ENCODE results near the gene ATF7IP. TPM values are rescaled to one million over a fixed set of nuclear protein-coding genes. Genes with fewer than 3 reads are reported as not detected.
A peak's percentile ranks its signal among the peaks of the same experiment; 100 is the strongest.
"Not testable (repeated sequence)": the region's sequence is repeated elsewhere in the genome, so short reads cannot be mapped to it uniquely, and the experiment has no call there.

ATF7IP gene
- total RNA-seq, 1 experiment from 2014 or later: 32.0 TPM

DNA sequence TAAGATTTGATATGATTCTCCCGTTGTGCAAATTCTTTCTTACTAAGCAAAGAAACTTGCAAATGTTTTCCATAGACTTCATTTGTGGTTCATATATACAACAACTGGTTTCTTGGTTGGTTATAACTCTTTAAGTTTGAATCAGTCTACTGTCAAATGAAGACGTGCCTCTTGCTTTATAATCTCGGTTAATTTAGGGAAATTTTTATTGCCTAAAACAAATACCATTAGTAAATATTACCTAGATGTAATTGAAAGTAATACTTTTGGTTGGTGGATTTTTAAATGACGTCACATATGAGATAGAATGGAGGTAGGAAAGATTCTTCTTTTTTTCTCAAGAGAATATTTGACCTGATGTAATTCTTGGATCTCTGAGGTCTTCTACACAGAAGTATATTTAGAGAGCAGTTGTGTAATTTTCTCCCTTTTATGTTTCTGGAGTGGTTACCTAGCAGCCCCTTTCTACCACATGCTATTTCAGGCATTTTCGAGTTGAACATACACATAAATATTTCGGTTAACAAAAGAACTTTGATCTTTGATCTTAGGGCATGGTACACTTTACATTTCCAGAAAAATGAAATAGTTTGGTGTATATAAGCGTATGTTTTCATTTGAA is 1.7 kb downstream of the ATF7IP start:
- peak; percentile 45 for DNase-seq (ENCODE audit: low read depth)
- in situ Hi-C loops (cut with HindIII; ENCODE audit: low pct_unique_long_range_greater_than_20kb, low sequenced_read_pairs): no loop called here

DNA sequence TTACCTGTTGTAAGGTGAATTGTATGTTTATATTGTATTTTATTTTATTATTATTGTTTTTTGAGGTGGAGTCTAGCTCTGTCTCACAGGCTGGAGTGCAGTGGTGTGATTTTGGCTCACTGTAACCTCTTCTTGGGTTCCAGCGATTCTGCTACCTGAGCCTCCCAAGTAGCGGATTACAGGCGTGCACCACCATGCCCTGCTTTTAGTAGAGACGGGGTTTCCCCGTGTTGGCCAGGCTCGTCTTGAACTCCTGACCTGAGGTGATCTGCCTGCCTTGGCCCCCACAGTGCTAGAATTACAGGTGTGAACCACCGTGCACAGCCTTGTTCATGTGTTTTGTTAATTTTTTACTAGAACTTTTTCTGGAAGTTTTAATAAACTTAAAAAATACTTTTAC is 3.8 kb downstream of the ATF7IP start:
- in situ Hi-C loops (cut with HindIII; ENCODE audit: low pct_unique_long_range_greater_than_20kb, low sequenced_read_pairs): no loop called here
- DNase-seq (ENCODE audit: low read depth): no peak

DNA sequence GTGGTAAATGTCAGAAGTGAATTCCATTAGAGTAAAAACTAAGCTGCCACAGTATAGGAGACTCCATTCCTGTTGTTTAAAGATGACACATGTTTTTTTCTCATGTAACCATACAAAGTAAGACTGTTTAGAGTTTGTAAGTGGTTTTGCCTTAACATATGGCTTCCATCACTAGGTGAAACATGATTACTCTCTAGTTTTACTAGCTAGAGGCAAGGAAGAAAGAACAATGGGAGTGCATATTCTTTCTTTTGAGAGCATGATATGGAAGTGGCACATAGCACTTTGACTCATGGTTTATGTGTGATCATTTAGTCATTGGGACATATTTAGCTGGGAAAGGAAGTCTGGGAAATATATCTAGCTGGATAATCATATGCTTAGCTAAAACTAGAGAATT is 7.7 kb downstream of the ATF7IP start:
- in situ Hi-C loops (cut with HindIII; ENCODE audit: low pct_unique_long_range_greater_than_20kb, low sequenced_read_pairs): no loop called here

DNA sequence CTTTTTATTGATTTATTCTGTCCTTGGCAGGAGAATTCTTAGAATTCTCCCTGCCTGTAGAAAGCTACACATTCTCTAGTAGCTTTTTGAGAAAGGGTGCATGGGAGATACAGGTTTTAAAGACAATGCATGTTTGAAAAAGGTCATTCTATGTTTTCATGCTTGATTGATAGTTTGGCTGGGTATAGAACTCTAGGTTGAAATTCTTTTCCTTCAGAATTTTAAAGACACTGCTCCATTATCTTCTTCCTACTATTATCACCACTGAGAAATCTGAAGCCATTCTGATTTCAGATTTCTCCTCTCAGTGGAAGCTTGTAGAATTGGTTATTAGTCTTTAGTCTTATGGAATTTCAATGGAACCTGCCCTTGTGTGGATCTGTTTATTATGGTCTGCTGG is 14.0 kb downstream of the ATF7IP start:
- in situ Hi-C loops (cut with HindIII; ENCODE audit: low pct_unique_long_range_greater_than_20kb, low sequenced_read_pairs): no loop called here
- no peak for DNase-seq (ENCODE audit: low read depth)

More for the DNA sequence above, 7.7 kb downstream of the ATF7IP start:
- no peak for DNase-seq (ENCODE audit: low read depth)

DNA sequence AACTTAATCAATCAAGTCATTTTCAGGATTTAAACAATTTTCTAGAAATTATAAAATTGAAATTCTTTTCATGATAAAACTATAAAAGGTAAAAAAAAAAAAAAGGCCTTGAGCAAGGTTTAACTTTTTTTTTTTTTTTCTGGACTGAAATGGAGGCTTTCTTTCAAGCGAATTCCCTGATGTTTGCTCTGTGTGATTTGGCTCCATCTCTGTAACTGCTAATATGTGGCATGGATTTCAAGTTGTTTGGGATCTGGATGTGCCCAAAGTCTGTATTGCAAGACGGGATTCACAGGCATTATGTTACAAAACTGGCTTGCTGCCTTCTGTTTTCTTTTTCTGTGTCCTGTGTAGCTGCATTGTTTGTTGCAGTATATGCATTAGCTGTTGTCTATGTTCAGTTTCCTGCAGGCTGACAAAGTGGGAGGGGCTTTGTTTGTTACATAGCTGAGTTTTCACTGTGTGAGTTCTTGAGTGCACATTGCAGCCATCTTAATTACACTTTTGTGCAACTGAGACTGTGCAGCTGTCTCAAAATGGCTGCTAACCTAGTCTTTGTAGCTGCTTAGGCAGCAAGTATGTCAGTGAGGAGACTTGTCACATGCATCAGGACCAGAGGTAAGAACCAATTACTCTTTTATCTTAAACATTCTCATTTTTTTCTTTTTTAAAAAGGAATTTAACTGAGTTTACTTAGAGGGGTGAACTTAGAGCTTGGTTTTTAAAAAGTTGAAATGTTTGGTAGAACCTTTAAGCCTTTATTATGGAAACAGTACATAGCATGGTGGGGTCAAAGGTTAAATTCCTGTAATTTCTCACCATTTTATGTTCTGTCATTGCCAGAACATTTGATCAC is 19.5 kb downstream of the ATF7IP start:
- DNase-seq (ENCODE audit: low read depth): peak; percentile 91
- in situ Hi-C loops (cut with HindIII; ENCODE audit: low pct_unique_long_range_greater_than_20kb, low sequenced_read_pairs): no loop called here

DNA sequence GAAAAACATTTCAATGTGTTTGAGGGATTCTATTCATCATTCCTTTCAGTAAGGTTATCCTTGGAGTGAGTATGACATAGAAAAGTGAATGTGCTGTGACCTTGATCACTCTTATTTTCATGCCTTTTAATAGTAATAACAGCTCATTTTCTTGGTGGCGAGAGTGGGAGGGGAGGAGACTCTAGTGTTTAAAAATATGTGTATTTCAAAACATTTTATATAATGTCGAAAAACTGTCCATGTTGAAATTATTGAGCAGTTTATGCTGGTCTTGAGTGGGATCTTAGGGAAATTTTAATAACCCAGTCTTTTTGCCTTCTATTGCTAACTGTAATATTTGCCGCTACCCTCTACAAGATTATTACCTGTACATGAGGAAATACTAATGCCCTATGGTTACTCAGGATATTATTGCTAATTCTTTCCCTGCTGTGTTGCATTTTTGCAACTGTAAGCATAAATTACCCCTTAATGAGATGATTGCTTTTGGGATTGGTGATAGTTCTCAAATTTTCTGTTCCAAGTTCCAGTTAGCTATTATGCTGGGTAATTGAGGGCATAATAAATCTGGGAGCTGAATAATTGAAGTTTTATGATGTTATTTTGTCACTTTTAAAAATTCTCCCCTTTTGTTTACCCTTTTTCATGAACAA is 21.9 kb downstream of the ATF7IP start:
- in situ Hi-C loops (cut with HindIII; ENCODE audit: low pct_unique_long_range_greater_than_20kb, low sequenced_read_pairs): no loop called here
- DNase-seq (ENCODE audit: low read depth): no peak

DNA sequence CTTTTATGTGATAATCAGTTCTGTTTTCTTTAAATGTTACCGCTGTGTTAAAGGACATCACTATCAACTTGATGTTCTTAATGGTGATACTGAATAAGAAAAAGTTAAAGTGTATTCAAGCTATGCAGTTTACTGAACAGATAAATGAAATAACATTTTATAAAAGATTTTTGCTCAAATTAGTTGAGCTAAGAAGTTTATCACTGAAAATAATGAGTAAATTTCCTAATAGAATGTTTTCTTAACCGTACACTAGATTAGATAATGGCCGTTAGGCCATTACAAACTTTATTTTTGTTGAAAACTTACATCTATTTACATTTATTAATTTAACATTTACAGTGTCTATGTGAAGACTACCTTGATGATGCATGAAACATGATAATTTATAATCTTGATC is 25.0 kb downstream of the ATF7IP start:
- in situ Hi-C loops (cut with HindIII; ENCODE audit: low pct_unique_long_range_greater_than_20kb, low sequenced_read_pairs): no loop called here

DNA sequence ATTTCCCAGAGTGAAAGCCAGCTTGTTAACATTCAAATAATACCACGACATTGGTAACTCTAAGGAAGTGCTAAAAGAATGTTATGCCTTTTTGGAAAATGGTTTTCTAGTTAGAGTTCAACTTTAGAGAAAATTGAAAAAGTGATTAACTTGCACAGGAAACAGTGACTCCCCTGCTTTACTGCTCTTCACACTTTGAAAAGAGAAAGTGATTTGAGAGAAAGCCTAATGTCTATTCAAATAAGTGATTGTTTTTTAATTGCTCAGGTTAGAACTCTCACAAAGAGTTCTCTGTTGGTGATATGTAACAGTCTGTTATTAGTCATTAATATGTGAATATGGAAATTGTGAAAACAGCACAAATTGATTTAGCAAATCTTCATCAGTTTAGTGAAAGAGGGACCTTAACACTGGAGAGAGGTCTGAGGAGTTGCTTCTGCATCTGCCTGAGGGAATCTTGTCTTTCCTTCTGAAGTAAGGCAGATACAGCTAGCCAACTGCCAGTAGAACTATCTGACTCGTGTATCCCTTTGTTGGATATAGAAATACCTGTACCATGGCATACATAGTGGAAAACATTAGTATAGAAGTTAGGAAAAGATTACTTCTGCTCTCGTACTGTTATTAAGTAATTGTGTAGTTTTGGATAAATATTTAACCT is 25.5 kb downstream of the ATF7IP start:
- no peak for DNase-seq (ENCODE audit: low read depth)
- in situ Hi-C loops (cut with HindIII; ENCODE audit: low pct_unique_long_range_greater_than_20kb, low sequenced_read_pairs): no loop called here

More for the DNA sequence above, 25.0 kb downstream of the ATF7IP start:
- no peak for DNase-seq (ENCODE audit: low read depth)

DNA sequence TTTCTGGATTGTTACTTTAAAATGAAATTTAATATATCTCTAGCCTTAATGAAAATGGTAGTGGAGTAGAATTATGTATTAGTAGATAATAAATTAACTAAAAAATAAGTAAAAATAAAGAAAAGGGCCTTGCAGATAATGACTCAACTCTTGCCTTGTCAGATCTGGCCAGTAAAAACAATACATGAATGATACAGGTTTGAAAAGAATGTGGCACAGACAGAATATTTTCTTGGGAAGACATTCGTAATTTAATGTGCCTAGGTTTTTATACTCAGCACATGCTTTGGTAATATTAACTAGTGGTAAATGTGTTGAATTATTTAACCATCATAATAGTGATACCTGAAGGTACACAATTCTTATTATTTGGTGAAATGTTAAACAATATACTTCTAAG is 28.3 kb downstream of the ATF7IP start:
- DNase-seq (ENCODE audit: low read depth): no peak

DNA sequence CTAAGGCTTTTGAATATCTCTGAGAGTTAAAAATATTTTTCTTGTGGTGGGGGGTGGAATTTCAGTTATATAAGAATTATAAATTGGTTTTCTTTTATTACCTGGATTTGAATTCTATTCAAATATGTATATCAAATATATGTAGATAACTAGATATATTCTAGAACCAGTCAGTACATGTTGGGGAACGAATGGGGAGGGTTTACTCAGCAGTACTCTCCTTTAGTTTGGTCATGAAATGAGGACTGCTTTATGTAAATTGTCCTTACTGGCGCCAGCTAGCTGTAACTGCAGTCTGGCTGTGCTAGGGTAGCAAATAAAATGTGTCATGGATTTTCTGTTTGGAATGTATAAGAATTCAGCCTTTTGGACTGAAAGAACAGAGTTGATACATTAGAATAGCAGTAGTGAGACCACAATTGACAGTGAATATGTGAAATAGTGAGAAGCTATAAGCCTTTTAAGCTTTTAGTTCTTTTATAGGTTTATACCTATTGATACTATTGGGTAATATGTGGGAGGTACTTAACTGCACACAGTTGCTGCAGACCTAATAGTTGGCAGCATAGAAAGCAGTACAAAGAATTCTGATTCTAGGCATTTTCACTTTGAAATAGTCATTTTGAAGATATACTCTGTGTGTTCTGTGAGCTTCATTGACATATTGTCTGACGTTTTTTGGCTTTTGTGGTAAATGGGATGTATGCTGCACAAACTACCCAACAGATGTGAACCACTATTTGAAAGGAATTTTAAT is 29.0 kb downstream of the ATF7IP start:
- peak; percentile 78 for DNase-seq (ENCODE audit: low read depth)
- in situ Hi-C loops (cut with HindIII; ENCODE audit: low pct_unique_long_range_greater_than_20kb, low sequenced_read_pairs): no loop called here

More for the DNA sequence above, 28.3 kb downstream of the ATF7IP start:
- in situ Hi-C loops (cut with HindIII; ENCODE audit: low pct_unique_long_range_greater_than_20kb, low sequenced_read_pairs): no loop called here

DNA sequence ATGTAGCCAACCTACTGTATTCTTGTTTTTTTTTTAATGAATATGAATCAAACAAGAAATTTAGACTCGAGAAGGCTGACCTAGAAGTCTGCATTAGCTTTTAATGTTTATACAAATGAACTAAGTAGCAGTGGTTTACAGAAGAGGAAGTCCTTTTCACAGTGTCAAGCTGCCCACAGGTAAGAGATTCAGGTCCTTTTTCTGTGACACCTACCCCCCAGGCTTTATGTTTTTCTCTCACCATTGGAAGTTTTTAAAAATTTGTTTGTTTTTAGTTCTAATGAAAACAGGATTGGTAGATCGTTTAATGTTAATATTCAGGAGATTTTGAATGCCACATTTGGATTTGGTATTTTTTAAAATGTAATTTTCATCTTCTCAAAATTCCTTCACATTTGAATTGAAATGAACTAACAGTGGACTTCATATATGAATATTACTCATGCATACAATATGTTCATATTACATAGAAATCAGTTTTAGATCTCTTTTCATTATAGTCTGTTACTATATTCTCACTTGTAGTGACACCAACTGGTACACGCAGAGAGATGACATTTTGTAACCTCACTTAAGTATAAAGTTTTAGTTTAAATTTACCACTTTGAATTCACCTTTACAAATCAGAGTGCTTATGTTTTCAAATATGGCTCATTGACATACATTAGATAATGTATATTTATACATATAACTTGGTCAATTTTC is 29.7 kb downstream of the ATF7IP start:
- DNase-seq (ENCODE audit: low read depth): no peak
- in situ Hi-C loops (cut with HindIII; ENCODE audit: low pct_unique_long_range_greater_than_20kb, low sequenced_read_pairs): no loop called here

DNA sequence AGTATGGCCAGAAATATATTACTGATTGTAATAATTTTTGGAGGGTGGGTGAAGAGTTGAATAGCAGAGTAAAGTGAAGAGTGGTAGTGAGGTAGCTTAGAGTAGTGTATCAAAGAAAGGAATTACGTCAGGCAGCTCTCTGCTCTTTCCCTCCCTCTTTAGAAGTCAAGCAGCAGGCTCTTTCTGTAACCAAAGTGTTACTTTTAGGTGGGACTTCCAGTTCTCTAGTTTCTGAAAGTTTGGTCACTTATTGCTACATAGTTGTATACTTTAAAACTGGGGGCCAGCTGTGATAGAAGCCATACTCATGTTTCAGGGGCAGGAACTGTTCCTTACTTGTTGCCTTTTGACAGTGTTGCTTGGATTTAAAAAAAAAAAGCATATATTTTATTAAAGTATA is 30.6 kb downstream of the ATF7IP start:
- no peak for DNase-seq (ENCODE audit: low read depth)
- in situ Hi-C loops (cut with HindIII; ENCODE audit: low pct_unique_long_range_greater_than_20kb, low sequenced_read_pairs): no loop called here

DNA sequence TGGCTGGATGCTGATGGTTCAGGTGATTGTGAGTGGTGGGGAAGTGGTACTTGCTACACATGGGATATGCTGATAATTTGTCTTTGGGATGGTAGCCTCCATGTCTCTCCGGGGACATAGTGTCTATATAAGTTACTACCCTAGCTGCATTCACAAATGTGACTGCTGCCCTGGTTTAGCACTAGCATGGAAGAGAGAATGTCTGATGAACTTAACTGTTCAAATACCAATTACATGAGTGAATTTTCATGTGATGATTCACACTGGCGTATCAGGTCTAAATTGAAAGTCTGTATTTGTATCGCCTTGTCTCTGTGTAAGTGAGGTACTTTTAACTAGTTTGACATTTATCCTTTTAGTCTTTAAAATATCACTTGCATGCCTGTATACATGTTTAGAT is 34.4 kb downstream of the ATF7IP start:
- no peak for DNase-seq (ENCODE audit: low read depth)

DNA sequence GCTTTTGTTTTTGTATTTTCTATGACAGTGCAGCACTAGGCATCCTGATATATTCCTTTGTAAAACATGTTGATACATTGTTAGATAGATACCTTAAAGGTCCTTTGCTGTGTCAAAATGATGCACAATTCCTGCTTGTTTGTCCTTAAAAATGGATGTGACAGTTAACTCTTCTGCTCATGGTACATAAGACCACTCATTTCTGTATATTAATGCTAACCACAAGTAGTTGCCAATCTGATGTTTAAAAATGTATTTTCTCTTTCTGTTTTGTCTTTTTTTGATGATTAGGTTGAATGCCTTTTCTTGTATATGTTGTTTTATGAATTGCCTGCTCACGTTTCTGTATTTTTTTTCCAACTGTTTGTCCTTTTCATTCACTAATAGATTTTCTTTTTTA is 35.1 kb downstream of the ATF7IP start:
- in situ Hi-C loops (cut with HindIII; ENCODE audit: low pct_unique_long_range_greater_than_20kb, low sequenced_read_pairs): no loop called here
- no peak for DNase-seq (ENCODE audit: low read depth)

More for the DNA sequence above, 34.4 kb downstream of the ATF7IP start:
- in situ Hi-C loops (cut with HindIII; ENCODE audit: low pct_unique_long_range_greater_than_20kb, low sequenced_read_pairs): no loop called here

DNA sequence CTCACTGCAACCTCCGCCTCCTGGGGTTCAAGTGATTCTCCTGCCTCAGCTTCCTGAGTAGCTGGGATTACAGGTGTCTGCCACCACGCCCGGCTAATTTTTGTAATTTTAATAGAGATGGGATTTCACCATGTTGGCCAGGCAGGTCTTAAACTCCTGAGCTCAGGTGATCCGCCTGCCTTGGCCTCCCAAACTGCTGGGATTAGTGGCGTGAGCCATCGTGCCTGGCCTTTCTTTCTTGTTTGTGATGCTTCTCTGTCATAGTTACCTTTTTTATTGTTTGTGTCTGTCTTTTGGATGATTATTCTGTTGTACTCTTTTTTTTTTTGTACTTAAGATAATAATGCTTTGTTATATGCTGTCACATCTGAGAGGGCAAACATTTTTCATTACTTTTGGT is 35.8 kb downstream of the ATF7IP start:
- DNase-seq (ENCODE audit: low read depth); in situ Hi-C loops (cut with HindIII; ENCODE audit: low pct_unique_long_range_greater_than_20kb, low sequenced_read_pairs): not testable (repeated sequence)

DNA sequence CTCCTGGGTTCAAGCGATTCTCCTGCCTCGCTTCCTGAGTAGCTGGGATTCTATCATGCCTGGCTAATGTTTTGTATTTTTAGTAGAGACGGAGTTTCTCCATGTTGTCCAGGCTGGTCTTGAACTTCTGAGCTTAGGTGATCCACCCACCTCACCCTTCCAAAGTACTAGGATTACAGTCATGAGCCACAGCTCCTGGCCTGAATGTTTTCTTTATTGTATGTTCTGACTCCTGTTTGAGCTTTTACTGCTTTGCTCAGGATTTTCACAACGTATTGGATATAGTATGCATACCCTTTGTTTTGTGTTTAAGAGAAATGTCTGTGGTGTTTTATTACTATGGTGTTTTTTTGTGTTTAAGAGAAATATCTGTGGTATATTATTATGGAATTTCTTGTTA is 37.2 kb downstream of the ATF7IP start:
- DNase-seq (ENCODE audit: low read depth): no peak
- in situ Hi-C loops (cut with HindIII; ENCODE audit: low pct_unique_long_range_greater_than_20kb, low sequenced_read_pairs): no loop called here

DNA sequence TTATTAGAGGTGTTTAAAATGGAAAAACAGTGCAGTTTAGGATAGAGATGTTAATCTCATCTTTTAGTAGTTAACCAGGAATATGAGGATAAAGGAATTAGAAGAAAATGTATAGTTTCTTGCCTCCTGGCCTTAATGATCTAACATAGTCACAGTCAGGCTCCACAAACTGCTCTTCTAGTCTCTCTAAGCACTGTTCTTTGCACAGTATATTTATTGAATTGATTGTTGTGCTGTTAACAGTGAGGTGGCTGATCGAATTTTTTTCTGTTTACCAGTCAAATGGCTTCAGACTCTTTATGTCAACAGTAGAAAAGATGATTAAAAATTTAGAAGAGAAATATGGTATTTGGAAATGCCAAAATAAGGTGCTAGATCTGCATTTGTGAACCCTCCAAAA is 37.8 kb downstream of the ATF7IP start:
- in situ Hi-C loops (cut with HindIII; ENCODE audit: low pct_unique_long_range_greater_than_20kb, low sequenced_read_pairs): no loop called here
- no peak for DNase-seq (ENCODE audit: low read depth)

All from Caki2 (cell line).